Mucosa of rectum (tissue), 2 donors: Measurements from ENCODE around the gene SLC7A7.
"Not testable (repeated sequence)": the region's sequence is repeated elsewhere in the genome, so short reads cannot be mapped to it uniquely, and the experiment has no call there.

ENCODE experiments used
- H3K27ac ChIP-seq, 2 donors: one replicate each; pipeline ENCODE4 v1.7.0; 2013; ENCODE audit warnings: inconsistent platforms in 2 of 2, low read depth in 2 of 2, low read length in 2 of 2
- H3K27me3 ChIP-seq, 2 donors: one replicate each; pipeline ENCODE4 v1.7.0; 2013; ENCODE audit warnings: low read length in 2 of 2; ENCODE audit not compliant: control insufficient read depth in 2 of 2, insufficient read depth in 2 of 2
- H3K36me3 ChIP-seq, 2 donors: one replicate each; pipeline ENCODE4 v1.7.0; 2013; ENCODE audit warnings: low read length in 2 of 2; ENCODE audit not compliant: control insufficient read depth in 2 of 2, insufficient read depth in 2 of 2
- H3K4me1 ChIP-seq, 2 donors: one replicate each; pipeline ENCODE4 v1.7.0; 2013; ENCODE audit warnings: low read length in 2 of 2, mild to moderate bottlenecking in 1 of 2; ENCODE audit not compliant: control insufficient read depth in 2 of 2, insufficient read depth in 2 of 2
- H3K4me3 ChIP-seq, 2 donors: one replicate each; pipeline ENCODE4 v1.7.0; 2013; ENCODE audit warnings: low read length in 2 of 2
- H3K9ac ChIP-seq, 2 donors: one replicate each; pipeline ENCODE4 v1.7.0; 2013; ENCODE audit warnings: low read length in 2 of 2, low read depth in 1 of 2, mild to moderate bottlenecking in 1 of 2
- H3K9me3 ChIP-seq, 2 donors: one replicate each; pipeline ENCODE4 v1.7.0; 2013; ENCODE audit warnings: low read length in 2 of 2; ENCODE audit not compliant: control insufficient read depth in 2 of 2
- donor health status: healthy.
- donor health status: Normal muscosa, but diverticular disease.

SLC7A7 gene

GRCh38 chr14:22805235-22805634, 10.0 kb downstream of the SLC7A7 start:
- not testable (repeated sequence) for H3K36me3 ChIP-seq, H3K9me3 ChIP-seq, H3K4me1 ChIP-seq, H3K27me3 ChIP-seq, H3K9ac ChIP-seq, H3K4me3 ChIP-seq, H3K27ac ChIP-seq

- Histone ChIP-seq H3K27me3 (no peaks in the 10 kb centered on the region), H3K4me1 (peaks cover 0 to 5% of the 10 kb centered on the region in 2 donors), H3K36me3 (no peaks in the 10 kb centered on the region), H3K4me3 (no peak overlapping the region), H3K9me3 (no peaks in the 10 kb centered on the region), H3K9ac (no peak overlapping the region), H3K27ac (no peak overlapping the region)
Measured at GRCh38 chr14:22803687-22803974, 11.6 kb downstream of the SLC7A7 start.

- Histone ChIP-seq H3K27ac (no peak overlapping the region), H3K4me1 (peaks cover 0 to 5% of the 10 kb centered on the region in 2 donors), H3K9me3 (no peaks in the 10 kb centered on the region), H3K27me3 (no peaks in the 10 kb centered on the region), H3K36me3 (no peaks in the 10 kb centered on the region), H3K9ac (no peak overlapping the region), H3K4me3 (no peak overlapping the region)
Measured at GRCh38 chr14:22802860-22803686, 12.2 kb downstream of the SLC7A7 start.

GRCh38 chr14:22801716-22802115, 13.5 kb downstream of the SLC7A7 start:
- Histone ChIP-seq H3K27me3 (no peaks in the 10 kb centered on the region), H3K9me3 (no peaks in the 10 kb centered on the region), H3K27ac (no peak overlapping the region), H3K4me1 (peaks cover 0 to 3% of the 10 kb centered on the region in 2 donors), H3K9ac (no peak overlapping the region), H3K36me3 (no peaks in the 10 kb centered on the region), H3K4me3 (no peak overlapping the region)

DNA sequence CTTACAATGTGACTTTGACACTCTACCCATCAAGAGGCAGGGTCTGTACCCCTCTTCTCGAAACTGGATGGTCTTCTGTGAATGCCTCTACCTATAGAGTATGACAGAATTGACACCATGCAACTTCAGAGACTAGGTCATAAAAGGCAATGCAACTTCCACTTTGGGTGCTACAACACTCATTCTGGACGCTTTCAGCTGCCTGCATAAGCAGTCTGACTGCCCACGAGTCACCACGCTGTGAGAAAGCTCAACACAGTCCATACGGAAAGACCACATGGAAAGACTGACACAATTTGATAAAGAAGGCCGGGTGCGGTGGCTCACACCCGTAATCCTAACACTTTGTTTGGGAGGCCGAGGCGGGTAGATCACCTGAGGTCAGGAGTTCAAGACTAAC, 14.9 kb downstream of the SLC7A7 start:
- Histone ChIP-seq H3K9ac (no peak overlapping the region), H3K9me3 (no peaks in the 10 kb centered on the region), H3K27ac (no peak overlapping the region), H3K4me3 (no peak overlapping the region), H3K36me3 (no peaks in the 10 kb centered on the region), H3K27me3 (no peaks in the 10 kb centered on the region), H3K4me1 (peaks cover 0 to 3% of the 10 kb centered on the region in 2 donors)

DNA sequence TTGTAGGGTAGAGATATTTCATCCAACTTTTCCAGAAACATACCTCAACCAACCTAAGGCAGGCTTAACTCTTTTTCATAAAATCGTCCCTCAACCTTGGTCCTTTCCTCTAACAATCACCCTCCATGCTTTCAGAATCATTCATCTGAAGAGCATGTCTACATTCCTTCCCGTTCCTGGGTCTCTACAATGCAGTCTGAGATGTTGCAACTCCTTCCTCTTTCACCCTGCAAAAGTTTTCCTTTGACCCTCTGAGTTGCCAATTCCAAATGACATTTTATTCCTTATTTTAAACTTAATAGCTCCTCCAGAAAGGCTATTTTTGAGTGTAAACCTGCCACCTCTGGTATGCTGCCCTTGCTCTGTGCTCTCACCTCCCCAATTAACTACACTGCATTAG, 16.7 kb downstream of the SLC7A7 start:
- H3K9ac ChIP-seq = no peak overlapping the region
- H3K27me3 ChIP-seq = no peaks in the 10 kb centered on the region
- no peaks in the 10 kb centered on the region for H3K9me3 ChIP-seq
- no peaks in the 10 kb centered on the region for H3K36me3 ChIP-seq
- H3K27ac ChIP-seq = no peak overlapping the region
- peaks cover 0 to 3% of the 10 kb centered on the region in 2 donors for H3K4me1 ChIP-seq
- H3K4me3 ChIP-seq = no peak overlapping the region

- Histone ChIP-seq H3K9ac (no peak overlapping the region), H3K9me3 (no peaks in the 10 kb centered on the region), H3K27me3 (no peaks in the 10 kb centered on the region), H3K27ac (no peak overlapping the region), H3K4me1 (peaks cover 0 to 3% of the 10 kb centered on the region in 2 donors), H3K36me3 (no peaks in the 10 kb centered on the region), H3K4me3 (no peak overlapping the region)
Measured at GRCh38 chr14:22797017-22797917, 18.0 kb downstream of the SLC7A7 start.

- no peaks in the 10 kb centered on the region for H3K36me3 ChIP-seq
- no peak overlapping the region for H3K9ac ChIP-seq
- H3K27ac ChIP-seq = no peak overlapping the region
- H3K9me3 ChIP-seq = no peaks in the 10 kb centered on the region
- H3K4me3 ChIP-seq = no peak overlapping the region
- peaks cover 0 to 1% of the 10 kb centered on the region in 2 donors for H3K4me1 ChIP-seq
- no peaks in the 10 kb centered on the region for H3K27me3 ChIP-seq
Measured at GRCh38 chr14:22796087-22796707, 19.0 kb downstream of the SLC7A7 start.

DNA sequence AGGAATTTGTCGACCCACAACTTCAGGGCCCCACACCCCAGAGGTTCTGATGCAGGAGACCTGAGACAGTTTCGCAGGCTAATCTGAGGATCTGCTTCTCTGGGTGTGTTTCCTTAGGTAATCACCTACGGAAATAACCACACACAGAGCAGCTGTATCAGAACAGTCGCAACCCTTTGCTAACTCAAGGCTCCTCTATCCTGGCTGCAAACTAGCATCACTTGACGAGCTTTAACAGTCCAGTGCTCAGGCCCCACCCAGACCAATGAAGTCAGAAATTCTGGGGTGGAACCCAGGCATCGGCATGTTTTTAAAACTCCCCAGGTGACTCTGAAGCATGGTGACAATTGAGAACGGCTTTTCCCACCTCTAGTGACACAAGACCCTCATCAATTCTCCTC, 20.7 kb downstream of the SLC7A7 start:
- H3K27ac ChIP-seq = no peak overlapping the region

GRCh38 chr14:22793976-22794375, 21.3 kb downstream of the SLC7A7 start:
- Histone ChIP-seq H3K27ac (no peak overlapping the region), H3K9me3 (no peaks in the 10 kb centered on the region)

More for the DNA sequence above, 20.7 kb downstream of the SLC7A7 start:
- Histone ChIP-seq H3K9me3 (no peaks in the 10 kb centered on the region), H3K36me3 (no peaks in the 10 kb centered on the region), H3K9ac (no peak overlapping the region), H3K27me3 (no peaks in the 10 kb centered on the region), H3K4me1 (no peaks in the 10 kb centered on the region), H3K4me3 (no peak overlapping the region)

More at GRCh38 chr14:22793976-22794375, 21.3 kb downstream of the SLC7A7 start:
- Histone ChIP-seq H3K4me3 (no peak overlapping the region), H3K36me3 (no peaks in the 10 kb centered on the region), H3K4me1 (no peaks in the 10 kb centered on the region), H3K27me3 (no peaks in the 10 kb centered on the region), H3K9ac (no peak overlapping the region)
